Pulmonary artery endothelial cell (primary cell): ENCODE measurements around the gene CYP2W1. TPM values are rescaled to one million over a fixed set of nuclear protein-coding genes. Genes with fewer than 3 reads are reported as not detected.
"Not testable (repeated sequence)": the region's sequence is repeated elsewhere in the genome, so short reads cannot be mapped to it uniquely, and the experiment has no call there.

ENCODE experiments used
- DNase-seq: peaks from one replicate; pipeline ENCODE4 v3.0.0-alpha.2; 2011; ENCODE audit warnings: low read depth, low spot score
- total RNA-seq: library from RNA; depleted of rRNA; stranded (reverse); fragments of >200 nt; gene quantifications from 2 replicates; pipeline ENCODE4 v1.2.3, GENCODE V29; 2014

Gene CYP2W1
- total RNA-seq, 1 donor from 2014 or later: not detected

GRCh38 chr7:951881-952547 lies 31.0 kb upstream of the CYP2W1 start:
- no peak for DNase-seq

GRCh38 chr7:952548-953441 lies 30.2 kb upstream of the CYP2W1 start:
- DNase-seq: no peak

- DNase-seq: no peak
Observed at GRCh38 chr7:953547-954327, 29.2 kb upstream of the CYP2W1 start.

GRCh38 chr7:954330-955238 lies 28.4 kb upstream of the CYP2W1 start, which contains the start of gene ADAP1:
TSS of gene ADAP1 (minus strand) at chr7:954680. CDS start at chr7:954477, 203 bp downstream.
- DNase-seq: no peak

GRCh38 chr7:956031-956430 lies 26.9 kb upstream of the CYP2W1 start:
- no peak for DNase-seq

GRCh38 chr7:957418-958220 lies 25.4 kb upstream of the CYP2W1 start:
- no peak for DNase-seq

GRCh38 chr7:958221-959200 lies 24.5 kb upstream of the CYP2W1 start:
- no peak for DNase-seq

GRCh38 chr7:959271-959670 lies 23.7 kb upstream of the CYP2W1 start:
- DNase-seq: no peak

GRCh38 chr7:959740-960139 lies 23.2 kb upstream of the CYP2W1 start:
- not testable (repeated sequence) for DNase-seq

GRCh38 chr7:960269-960871 lies 22.6 kb upstream of the CYP2W1 start:
- no peak for DNase-seq

- DNase-seq: not testable (repeated sequence)
Observed at GRCh38 chr7:960972-961371, 22.0 kb upstream of the CYP2W1 start.

- DNase-seq: no peak
Observed at GRCh38 chr7:961546-962400, 21.2 kb upstream of the CYP2W1 start.

GRCh38 chr7:962401-963081 lies 20.4 kb upstream of the CYP2W1 start:
- no peak for DNase-seq

- no peak for DNase-seq
Observed at GRCh38 chr7:963236-964078, 19.5 kb upstream of the CYP2W1 start.

- no peak for DNase-seq
Observed at GRCh38 chr7:964401-965231, 18.4 kb upstream of the CYP2W1 start.
